ENCODE results near the gene KCNJ5. TPM values are rescaled to one million over a fixed set of nuclear protein-coding genes. Genes with fewer than 3 reads are reported as not detected.

KCNJ5 gene
- total RNA-seq, 1 experiment from 2014 or later, result 0.17 TPM

GRCh38 chr11:128941573-128942271, 50.6 kb downstream of the KCNJ5 start:
- ATAC-seq (no peak), DNase-seq (ENCODE audit: low read depth, low spot score) (no peak)
- no peaks in the 10 kb centered on the region for H4K20me1 ChIP-seq (ENCODE audit: insufficient read depth)
- H3K9me3 ChIP-seq (ENCODE audit: control insufficient read depth in 1 of 2, insufficient read depth in 1 of 2, low read depth in 1 of 2, low read length in 2 of 2), result no peaks in the 10 kb centered on the region
- H3K27me3 ChIP-seq (ENCODE audit: insufficient read depth, low read length), result no peaks in the 10 kb centered on the region
- intact Hi-C loops (cut with micrococcal nuclease), result no loop called here
- no peaks in the 10 kb centered on the region for H3K36me3 ChIP-seq (ENCODE audit: control insufficient read depth in 1 of 2, insufficient read depth in 2 of 2, low read length in 2 of 2)
- ChIA-PET RAD21 (ENCODE audit: low non-redundant PET in 1 of 2, low total read pairs in 2 of 2, uncharacterized antibody in 2 of 2, unreplicated experiment in 2 of 2) (no interaction called here), POLR2A (no interaction called here), CTCF (no interaction called here)
- BruUV-seq (replicated peaks), result no TSS peak
- no peaks in the 10 kb centered on the region for H3K4me1 ChIP-seq (ENCODE audit: control insufficient read depth in 1 of 2, insufficient read depth in 2 of 2, low read length in 2 of 2)
- H3K79me2 ChIP-seq (ENCODE audit: insufficient read depth, low read length), result no peaks in the 10 kb centered on the region
- no peak overlapping the region for H2AFZ ChIP-seq (ENCODE audit: low read depth, low read length, poor library complexity, severe bottlenecking)
- H3K4me2 ChIP-seq (ENCODE audit: low read length), result no peak overlapping the region
- no peak overlapping the region for H3K4me3 ChIP-seq (replicated peaks in 1 of 2; ENCODE audit: low read depth in 1 of 2, low read length in 2 of 2)
- H3K27ac ChIP-seq (ENCODE audit: low read depth, low read length), result no peak overlapping the region
- H3K9me2 ChIP-seq (ENCODE audit: insufficient read depth), result no peaks in the 10 kb centered on the region
- H3K9ac ChIP-seq (ENCODE audit: low read length), result no peak overlapping the region
- no peak for TF ChIP-seq ELF1 (IDR thresholded peaks at IDR 0.05; ENCODE audit: borderline replicate concordance, low read depth)
- TF ChIP-seq TCF7L2 (IDR thresholded peaks at IDR 0.05; ENCODE audit: borderline replicate concordance, extremely low read depth, insufficient read depth, insufficient read length), result no peak
- no peak for TF ChIP-seq EZH2phosphoT487 (IDR thresholded peaks at IDR 0.05; ENCODE audit: borderline replicate concordance)
- TF ChIP-seq ZBTB33 (IDR thresholded peaks at IDR 0.05; ENCODE audit: extremely low read depth, insufficient replicate concordance, low read length), result no peak
- TF ChIP-seq SIN3A (IDR thresholded peaks at IDR 0.05; ENCODE audit: low read depth), result no peak
- no peak for TF ChIP-seq ATF3 (IDR thresholded peaks at IDR 0.05)
- TF ChIP-seq SRF (IDR thresholded peaks at IDR 0.05; ENCODE audit: low read depth), result no peak
- no peak for TF ChIP-seq SP1 (IDR thresholded peaks at IDR 0.05; ENCODE audit: low read depth)
- no peak for TF ChIP-seq JUND (IDR thresholded peaks at IDR 0.05)
- no peak for TF ChIP-seq EZH2 (IDR thresholded peaks at IDR 0.05)
- TF ChIP-seq FOSL1 (IDR thresholded peaks at IDR 0.05; ENCODE audit: low read depth), result no peak
- TF ChIP-seq ZFX (IDR thresholded peaks at IDR 0.05), result no peak
- TF ChIP-seq MAX (IDR thresholded peaks at IDR 0.05), result no peak
- no peak for TF ChIP-seq REST (IDR thresholded peaks at IDR 0.05; ENCODE audit: low read depth)
- TF ChIP-seq CTCF (IDR thresholded peaks at IDR 0.05 in 2 of 3, conservative IDR thresholded peaks at IDR 0.05 in 1 of 3; ENCODE audit: borderline replicate concordance in 1 of 3, insufficient read depth in 1 of 3, low read depth in 2 of 3, low read length in 2 of 3), result no peak
